Measurements from ENCODE around the gene GP5.

GRCh38 chr3:194386066-194386465, 13.0 kb downstream of the GP5 start:
- TF ChIP-seq, protein P1, sequence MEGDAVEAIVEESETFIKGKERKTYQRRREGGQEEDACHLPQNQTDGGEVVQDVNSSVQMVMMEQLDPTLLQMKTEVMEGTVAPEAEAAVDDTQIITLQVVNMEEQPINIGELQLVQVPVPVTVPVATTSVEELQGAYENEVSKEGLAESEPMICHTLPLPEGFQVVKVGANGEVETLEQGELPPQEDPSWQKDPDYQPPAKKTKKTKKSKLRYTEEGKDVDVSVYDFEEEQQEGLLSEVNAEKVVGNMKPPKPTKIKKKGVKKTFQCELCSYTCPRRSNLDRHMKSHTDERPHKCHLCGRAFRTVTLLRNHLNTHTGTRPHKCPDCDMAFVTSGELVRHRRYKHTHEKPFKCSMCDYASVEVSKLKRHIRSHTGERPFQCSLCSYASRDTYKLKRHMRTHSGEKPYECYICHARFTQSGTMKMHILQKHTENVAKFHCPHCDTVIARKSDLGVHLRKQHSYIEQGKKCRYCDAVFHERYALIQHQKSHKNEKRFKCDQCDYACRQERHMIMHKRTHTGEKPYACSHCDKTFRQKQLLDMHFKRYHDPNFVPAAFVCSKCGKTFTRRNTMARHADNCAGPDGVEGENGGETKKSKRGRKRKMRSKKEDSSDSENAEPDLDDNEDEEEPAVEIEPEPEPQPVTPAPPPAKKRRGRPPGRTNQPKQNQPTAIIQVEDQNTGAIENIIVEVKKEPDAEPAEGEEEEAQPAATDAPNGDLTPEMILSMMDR (conservative IDR thresholded peaks at IDR 0.05), result no peak
- TF ChIP-seq EZH2 (IDR thresholded peaks at IDR 0.05; ENCODE audit: low read depth), result no peak
